Measurements from ENCODE around the gene SPAG16. TPM values are rescaled to one million over a fixed set of nuclear protein-coding genes. Genes with fewer than 3 reads are reported as not detected.

Gene SPAG16
- polyA plus RNA-seq, 2 of the 4 experiments (the other 2 are of a cell fraction), result 19.1 to 27.6 TPM

DNA sequence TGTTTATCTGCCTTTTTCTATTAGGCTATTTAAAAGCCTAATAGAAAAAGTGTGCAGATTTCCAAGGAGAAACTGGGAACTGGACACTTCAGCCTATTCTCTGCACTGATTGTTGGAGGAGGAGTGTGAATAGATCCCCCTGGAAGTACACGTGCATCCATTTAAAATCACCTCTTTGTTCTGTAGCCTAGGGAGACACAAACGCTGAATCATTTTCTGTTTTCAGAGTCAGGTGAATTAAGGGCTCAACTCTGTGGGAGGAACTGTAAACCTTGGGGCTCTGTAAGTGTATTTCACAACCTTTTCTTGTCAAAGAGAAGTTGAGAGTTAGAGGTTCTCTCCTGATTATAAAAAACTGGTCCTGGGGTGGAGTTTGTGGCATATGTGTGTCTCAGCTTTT, 159.7 kb downstream of the SPAG16 start (continued):
- TF ChIP-seq, protein P1, sequence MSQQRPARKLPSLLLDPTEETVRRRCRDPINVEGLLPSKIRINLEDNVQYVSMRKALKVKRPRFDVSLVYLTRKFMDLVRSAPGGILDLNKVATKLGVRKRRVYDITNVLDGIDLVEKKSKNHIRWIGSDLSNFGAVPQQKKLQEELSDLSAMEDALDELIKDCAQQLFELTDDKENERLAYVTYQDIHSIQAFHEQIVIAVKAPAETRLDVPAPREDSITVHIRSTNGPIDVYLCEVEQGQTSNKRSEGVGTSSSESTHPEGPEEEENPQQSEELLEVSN (IDR thresholded peaks at IDR 0.05; ENCODE audit: borderline replicate concordance, low read depth), result no peak

DNA sequence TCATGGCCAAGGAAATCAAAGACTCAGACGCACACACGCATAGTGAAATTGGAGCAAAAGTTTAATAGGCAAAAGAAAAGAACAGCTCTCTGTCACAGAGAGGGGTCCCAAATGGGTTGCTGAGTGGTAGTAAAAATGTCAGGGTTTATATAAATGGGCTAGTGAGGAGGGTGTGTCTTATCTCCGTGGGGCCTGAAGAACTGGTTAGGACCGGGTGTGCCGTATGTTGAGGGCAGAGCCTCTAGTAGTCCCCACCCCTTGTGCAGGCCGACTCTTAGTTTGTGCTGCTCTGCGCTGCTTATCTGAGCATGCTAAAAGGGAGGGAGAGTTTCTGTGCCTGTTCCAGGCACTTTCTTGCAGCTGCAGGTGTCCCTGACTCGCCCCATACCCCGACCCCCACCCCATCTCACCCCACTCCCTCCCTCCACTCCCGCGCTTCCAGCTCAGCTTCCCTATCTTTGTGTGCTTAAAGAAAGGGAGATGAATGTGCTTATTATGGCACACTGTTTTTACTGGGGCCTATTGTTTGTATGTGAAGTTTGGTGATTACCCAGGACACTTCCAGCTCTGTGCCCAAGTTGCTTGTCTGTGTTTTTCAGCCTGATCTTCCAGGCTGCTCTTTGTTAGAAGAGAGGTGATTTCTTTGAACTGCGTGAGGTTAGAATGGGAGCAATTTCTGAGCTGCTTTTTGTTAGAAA, 167.4 kb downstream of the SPAG16 start:
- DNase-seq (ENCODE audit: low read depth in 1 of 2, low spot score in 1 of 2) (no peak), FAIRE-seq (no peak), ATAC-seq (no peak)
- ChIA-PET CTCF (interaction anchor here (0.5 kb wide), 1 partner anchor 18 kb away, joined by 3 read pairs; no protein-coding TSS in a partner anchor), POLR2A (no interaction called here)
- Histone ChIP-seq H3K27ac (no peak overlapping the region), H3K9me3 (no peaks in the 10 kb centered on the region), H3K4me2 (no peak overlapping the region), H3K4me1 (no peaks in the 10 kb centered on the region), H3K4me3 (no peak overlapping the region)
- TF ChIP-seq HOXB5 (CRISPR knock-in tag; IDR thresholded peaks at IDR 0.05) (no peak), KDM1A (IDR thresholded peaks at IDR 0.05; ENCODE audit: low read depth) (no peak), CHD2 (IDR thresholded peaks at IDR 0.05; ENCODE audit: low read length, partially characterized antibody) (no peak), ZSCAN20 (CRISPR knock-in tag; IDR thresholded peaks at IDR 0.05) (no peak), EHF (CRISPR knock-in tag; IDR thresholded peaks at IDR 0.05) (no peak), FOSB (CRISPR knock-in tag; IDR thresholded peaks at IDR 0.05) (no peak), RAD21 (conservative IDR thresholded peaks at IDR 0.05 in 1 of 2, IDR thresholded peaks at IDR 0.05 in 1 of 2) (no peak), ZC3H11A (IDR thresholded peaks at IDR 0.05) (no peak), HOXA7 (CRISPR knock-in tag; IDR thresholded peaks at IDR 0.05) (no peak), POLR2A (IDR thresholded peaks at IDR 0.05; ENCODE audit: low read length) (no peak)
- TF ChIP-seq, protein P2, sequence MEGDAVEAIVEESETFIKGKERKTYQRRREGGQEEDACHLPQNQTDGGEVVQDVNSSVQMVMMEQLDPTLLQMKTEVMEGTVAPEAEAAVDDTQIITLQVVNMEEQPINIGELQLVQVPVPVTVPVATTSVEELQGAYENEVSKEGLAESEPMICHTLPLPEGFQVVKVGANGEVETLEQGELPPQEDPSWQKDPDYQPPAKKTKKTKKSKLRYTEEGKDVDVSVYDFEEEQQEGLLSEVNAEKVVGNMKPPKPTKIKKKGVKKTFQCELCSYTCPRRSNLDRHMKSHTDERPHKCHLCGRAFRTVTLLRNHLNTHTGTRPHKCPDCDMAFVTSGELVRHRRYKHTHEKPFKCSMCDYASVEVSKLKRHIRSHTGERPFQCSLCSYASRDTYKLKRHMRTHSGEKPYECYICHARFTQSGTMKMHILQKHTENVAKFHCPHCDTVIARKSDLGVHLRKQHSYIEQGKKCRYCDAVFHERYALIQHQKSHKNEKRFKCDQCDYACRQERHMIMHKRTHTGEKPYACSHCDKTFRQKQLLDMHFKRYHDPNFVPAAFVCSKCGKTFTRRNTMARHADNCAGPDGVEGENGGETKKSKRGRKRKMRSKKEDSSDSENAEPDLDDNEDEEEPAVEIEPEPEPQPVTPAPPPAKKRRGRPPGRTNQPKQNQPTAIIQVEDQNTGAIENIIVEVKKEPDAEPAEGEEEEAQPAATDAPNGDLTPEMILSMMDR (IDR thresholded peaks at IDR 0.05), result no peak
- 59% methylated on average over 12 of the region's 12 CpGs for WGBS (ENCODE audit: missing lambda C conversion rate)

DNA sequence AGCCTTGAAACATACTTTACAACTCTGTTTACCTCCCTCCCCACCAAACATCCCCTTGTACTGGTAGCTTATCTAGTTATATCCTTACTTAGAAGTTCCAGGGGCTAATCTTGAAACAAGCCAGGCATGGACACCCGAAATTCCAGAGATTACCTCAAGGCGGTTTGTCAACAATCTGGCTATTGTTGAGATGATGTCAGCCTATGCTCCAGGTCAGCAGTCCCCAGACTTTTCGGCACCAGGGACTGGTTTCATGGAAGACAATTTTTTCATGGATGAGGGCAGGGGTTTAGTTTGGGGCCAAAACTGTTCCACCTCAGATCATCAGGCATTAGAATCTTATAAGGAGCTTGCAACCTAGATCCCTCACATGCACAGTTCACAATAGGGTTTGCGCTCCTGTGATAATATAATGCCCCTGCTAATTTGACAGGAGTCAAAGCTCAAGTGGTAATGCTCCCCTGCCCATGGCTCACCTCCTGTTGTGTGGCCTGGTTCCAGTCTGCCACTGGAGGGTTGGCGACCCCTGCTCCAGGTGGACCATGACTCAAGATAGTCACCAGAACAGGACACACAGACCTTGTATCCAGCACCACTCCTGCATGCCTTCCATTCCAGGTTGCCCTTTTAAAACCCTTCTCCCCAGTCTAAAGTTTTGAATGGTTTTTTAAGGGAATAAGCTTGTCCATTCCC, 171.2 kb downstream of the SPAG16 start:
- Histone ChIP-seq H3K4me2 (no peak overlapping the region), H3K4me1 (no peaks in the 10 kb centered on the region), H3K27ac (no peak overlapping the region), H3K4me3 (no peak overlapping the region), H3K9me3 (no peaks in the 10 kb centered on the region)
- ChIA-PET CTCF (no interaction called here), POLR2A (no interaction called here)
- FAIRE-seq, result no peak
- no peak for ATAC-seq
- no peak for DNase-seq (ENCODE audit: low read depth in 1 of 2, low spot score in 1 of 2)
- 28% methylated on average over 5 of the region's 5 CpGs for WGBS (ENCODE audit: missing lambda C conversion rate)
- TF ChIP-seq MYC (IDR thresholded peaks at IDR 0.05; ENCODE audit: borderline replicate concordance, low read length), result no peak
- TF ChIP-seq, protein P1 (IDR thresholded peaks at IDR 0.05; ENCODE audit: borderline replicate concordance, low read depth), result no peak

DNA sequence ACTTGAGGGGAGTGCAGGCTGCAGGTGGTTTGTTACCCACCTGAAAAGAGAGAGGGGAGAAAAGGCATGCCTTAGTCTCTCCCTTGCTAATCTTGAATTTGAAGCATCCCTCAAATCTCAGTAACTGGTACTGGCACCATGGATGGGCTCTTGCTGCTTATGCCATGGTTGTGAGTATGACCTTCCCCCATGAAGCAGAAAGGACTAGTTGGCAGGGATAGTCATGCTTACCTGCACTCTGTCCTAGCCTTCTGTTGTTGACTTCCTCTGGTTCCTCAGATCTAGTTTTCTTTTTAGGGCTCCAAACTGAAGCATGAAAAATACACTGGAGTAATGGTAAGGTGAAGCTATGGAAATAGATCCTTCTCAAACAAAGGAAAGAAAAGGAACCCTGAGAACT, 191.2 kb downstream of the SPAG16 start:
- ATAC-seq, result no peak
- no peaks in the 10 kb centered on the region for H3K4me1 ChIP-seq
- DNase-seq (ENCODE audit: low read depth in 1 of 2, low spot score in 1 of 2), result no peak
- TF ChIP-seq RCOR1 (IDR thresholded peaks at IDR 0.05; ENCODE audit: low read depth, low read length) (no peak), PHF8 (IDR thresholded peaks at IDR 0.05; ENCODE audit: borderline replicate concordance, low read depth) (no peak), FOSB (CRISPR knock-in tag; IDR thresholded peaks at IDR 0.05) (no peak), HOXB13 (CRISPR knock-in tag; IDR thresholded peaks at IDR 0.05; ENCODE audit: low read depth) (no peak), HOXA7 (CRISPR knock-in tag; IDR thresholded peaks at IDR 0.05) (no peak), SREBF2 (IDR thresholded peaks at IDR 0.05) (no peak), EHF (CRISPR knock-in tag; IDR thresholded peaks at IDR 0.05) (no peak), GATA3 (IDR thresholded peaks at IDR 0.05; ENCODE audit: borderline replicate concordance) (no peak), RNF2 (IDR thresholded peaks at IDR 0.05; ENCODE audit: borderline replicate concordance, low read depth) (no peak)
- TF ChIP-seq, protein P3, sequence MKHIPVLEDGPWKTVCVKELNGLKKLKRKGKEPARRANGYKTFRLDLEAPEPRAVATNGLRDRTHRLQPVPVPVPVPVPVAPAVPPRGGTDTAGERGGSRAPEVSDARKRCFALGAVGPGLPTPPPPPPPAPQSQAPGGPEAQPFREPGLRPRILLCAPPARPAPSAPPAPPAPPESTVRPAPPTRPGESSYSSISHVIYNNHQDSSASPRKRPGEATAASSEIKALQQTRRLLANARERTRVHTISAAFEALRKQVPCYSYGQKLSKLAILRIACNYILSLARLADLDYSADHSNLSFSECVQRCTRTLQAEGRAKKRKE (CRISPR knock-in tag; IDR thresholded peaks at IDR 0.05; ENCODE audit: low read depth), result no peak
- TF ChIP-seq, protein P4, sequence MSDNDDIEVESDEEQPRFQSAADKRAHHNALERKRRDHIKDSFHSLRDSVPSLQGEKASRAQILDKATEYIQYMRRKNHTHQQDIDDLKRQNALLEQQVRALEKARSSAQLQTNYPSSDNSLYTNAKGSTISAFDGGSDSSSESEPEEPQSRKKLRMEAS (IDR thresholded peaks at IDR 0.05), result no peak
- TF ChIP-seq, protein P5, sequence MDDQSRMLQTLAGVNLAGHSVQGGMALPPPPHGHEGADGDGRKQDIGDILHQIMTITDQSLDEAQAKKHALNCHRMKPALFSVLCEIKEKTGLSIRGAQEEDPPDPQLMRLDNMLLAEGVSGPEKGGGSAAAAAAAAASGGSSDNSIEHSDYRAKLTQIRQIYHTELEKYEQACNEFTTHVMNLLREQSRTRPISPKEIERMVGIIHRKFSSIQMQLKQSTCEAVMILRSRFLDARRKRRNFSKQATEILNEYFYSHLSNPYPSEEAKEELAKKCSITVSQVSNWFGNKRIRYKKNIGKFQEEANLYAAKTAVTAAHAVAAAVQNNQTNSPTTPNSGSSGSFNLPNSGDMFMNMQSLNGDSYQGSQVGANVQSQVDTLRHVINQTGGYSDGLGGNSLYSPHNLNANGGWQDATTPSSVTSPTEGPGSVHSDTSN (IDR thresholded peaks at IDR 0.05), result no peak
- TF ChIP-seq, protein P2 (IDR thresholded peaks at IDR 0.05), result no peak

More for the DNA sequence above, 191.2 kb downstream of the SPAG16 start:
- Histone ChIP-seq H3K4me3 (no peak overlapping the region), H3K4me2 (no peak overlapping the region), H3K9me3 (no peaks in the 10 kb centered on the region), H3K27ac (no peak overlapping the region)
- ChIA-PET POLR2A (no interaction called here), CTCF (no interaction called here)
- no peak for FAIRE-seq

All from A549 (cell line).